ENCODE measurements around the gene UNC13A.
"Not testable (repeated sequence)": the region's sequence is repeated elsewhere in the genome, so short reads cannot be mapped to it uniquely, and the experiment has no call there.

UNC13A gene

DNA sequence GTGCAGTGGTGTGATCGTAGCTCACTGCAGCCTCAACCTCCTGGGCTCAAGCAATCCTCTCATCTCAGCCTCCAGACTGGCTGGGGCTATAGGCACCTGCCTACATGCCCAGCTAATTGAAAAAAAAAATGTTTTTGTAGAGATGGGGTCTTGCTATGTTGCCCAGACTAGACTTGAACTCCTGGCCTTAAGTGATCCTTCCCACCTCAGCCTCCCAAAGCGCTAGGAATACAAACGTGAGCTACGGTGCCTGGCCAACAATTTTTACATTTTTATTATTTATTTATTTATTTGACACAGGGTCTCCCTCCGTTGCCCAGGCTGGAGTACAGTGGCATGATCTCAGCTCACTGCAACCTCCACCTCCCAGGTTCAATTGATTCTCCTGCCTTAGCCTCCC is 117.9 kb downstream of the UNC13A start:
- not testable (repeated sequence) for DNase-seq (ENCODE audit: low read depth in 3 of 3)

DNA sequence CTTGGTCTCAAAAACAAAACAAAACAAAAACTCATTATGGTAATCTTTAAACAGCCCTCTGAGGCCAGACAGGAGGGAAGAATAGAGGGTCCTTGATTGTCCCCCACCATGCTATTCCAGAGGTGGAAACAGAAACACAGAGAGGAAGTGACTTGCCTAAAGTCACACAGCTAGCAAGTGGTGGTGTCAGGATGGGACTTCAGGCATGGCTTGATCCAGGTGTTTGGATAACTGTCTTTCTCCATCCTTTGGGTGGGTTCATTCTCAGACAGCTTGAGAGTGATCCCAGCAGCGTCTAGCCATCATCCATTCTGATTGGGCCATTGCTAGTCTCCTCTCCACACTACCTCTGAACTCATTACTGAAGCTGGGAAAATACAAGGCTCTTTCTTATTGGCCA is 120.2 kb downstream of the UNC13A start:
- no peak for DNase-seq (ENCODE audit: low read depth in 3 of 3)

GRCh38 chr19:17565611-17566010 is 122.5 kb downstream of the UNC13A start:
- no peak for DNase-seq (ENCODE audit: low read depth in 3 of 3)

DNA sequence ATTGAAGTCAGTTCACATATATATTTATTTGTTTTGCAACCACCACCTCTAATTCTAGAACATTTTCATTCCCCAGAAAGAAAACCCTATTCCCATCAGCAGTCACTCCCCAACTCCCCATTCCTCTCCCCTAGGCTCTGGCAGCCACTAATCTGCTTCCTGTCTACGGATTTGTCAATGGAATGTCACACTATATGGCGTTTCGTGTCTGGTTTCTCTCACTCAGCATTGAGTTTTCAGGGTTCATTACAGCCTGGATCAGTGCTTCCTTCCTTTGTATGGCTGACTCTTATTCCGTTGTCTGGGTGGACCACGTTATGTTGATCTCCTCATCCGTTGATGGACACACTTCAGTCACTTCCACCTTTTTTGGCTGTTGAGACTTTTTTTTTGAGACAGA is 123.4 kb downstream of the UNC13A start:
- DNase-seq (ENCODE audit: low read depth in 3 of 3): no peak

- DNase-seq (ENCODE audit: low read depth in 3 of 3): no peak
These were observed 125.6 kb downstream of the UNC13A start for GRCh38 chr19:17562561-17562960.

GRCh38 chr19:17562097-17562496 is 126.1 kb downstream of the UNC13A start:
- DNase-seq (ENCODE audit: low read depth in 3 of 3): no peak

DNA sequence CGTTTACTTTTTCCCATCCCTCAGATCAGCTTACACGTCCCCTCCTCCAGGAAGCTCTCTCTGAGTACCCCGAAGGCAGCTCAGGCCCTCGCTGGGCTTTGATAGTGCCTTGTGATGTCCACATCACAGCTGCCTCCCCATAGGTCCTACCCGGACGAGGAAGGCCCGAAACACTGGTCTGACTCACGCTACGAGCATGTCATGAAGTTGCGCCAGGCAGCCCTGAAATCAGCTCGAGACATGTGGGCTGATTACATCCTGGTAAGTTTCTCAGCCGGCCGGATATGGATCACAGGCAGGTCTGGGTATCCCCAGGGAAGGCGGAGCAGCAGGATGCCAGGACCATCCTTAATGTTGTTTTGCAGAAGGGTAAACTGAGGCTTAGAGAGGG is 128.0 kb downstream of the UNC13A start:
- no peak for DNase-seq (ENCODE audit: low read depth in 3 of 3)

DNA sequence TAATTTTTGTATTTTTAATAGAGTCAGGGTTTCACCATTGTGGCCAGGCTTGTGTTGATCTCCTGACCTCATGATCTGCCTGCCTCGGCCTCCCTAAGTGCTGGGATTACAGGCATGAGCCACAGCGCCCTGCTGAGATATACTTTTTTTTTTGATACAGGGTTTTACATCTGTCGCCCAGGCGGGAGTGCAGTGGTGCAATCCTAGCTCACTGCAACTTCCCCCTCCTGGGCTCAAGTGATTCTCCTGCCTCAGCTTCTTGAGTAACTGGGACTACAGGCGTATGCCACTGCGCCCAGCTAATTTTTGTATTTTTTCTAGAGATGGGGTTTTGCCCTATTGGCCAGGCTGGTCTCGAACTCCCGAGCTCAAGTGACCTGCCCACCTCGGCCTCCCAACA is 130.7 kb downstream of the UNC13A start:
- DNase-seq (ENCODE audit: low read depth in 3 of 3): no peak

GRCh38 chr19:17556995-17557394 is 131.2 kb downstream of the UNC13A start:
- DNase-seq (ENCODE audit: low read depth in 3 of 3): no peak

GRCh38 chr19:17555929-17556813 is 132.0 kb downstream of the UNC13A start:
- peak in 2 of 3 experiments; percentile 8 to 34 for DNase-seq (ENCODE audit: low read depth in 3 of 3)

DNA sequence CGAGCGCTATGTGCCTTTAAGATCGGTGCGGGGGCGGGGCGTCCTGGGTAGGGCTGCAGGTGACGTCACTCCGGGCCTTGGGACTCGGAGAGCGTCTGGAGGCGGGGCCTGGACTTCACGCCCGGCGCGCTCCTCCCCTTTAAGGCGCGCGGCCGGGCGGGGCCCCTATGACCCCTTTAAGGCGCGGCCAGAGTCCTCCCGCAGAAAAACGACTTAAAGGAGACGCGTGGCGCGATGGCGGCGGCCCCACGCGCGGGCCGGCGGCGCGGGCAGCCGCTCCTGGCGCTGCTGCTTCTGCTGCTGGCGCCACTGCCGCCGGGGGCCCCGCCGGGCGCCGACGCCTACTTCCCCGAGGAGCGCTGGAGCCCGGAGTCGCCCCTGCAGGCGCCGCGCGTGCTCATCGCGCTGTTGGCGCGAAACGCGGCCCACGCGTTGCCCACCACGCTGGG is 132.7 kb downstream of the UNC13A start, which contains the start of gene COLGALT1:
COLGALT1 (plus strand) TSS at position 170 of the 449 bp plus-strand sequence; CDS start at position 235, 65 bp downstream.
- DNase-seq (ENCODE audit: low read depth in 3 of 3): peak; percentile 98 to 100 (median 98)

DNA sequence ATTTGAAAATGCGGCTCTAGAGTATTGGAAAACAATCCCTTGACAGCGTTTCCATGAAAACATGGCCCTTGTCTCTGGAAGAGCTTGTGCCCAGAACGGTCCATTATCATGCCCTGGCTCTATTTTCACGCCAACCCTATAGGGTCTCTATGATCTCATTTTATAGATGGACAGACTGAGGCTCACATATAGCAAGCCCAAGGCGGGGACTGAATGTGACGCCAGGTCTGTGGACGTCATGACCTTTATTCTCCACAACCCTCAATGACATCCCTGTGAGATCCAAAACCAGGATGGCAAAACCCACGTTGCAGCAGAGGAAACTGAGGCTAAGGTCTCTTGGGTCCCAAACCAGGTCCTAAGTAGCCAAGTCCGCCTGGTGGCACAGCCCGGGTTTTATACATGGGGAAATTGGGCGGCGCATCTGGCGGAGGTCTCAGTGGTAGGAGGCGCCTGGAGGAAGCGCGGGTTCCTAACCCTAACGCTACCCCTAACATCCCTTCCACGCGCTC is 133.1 kb downstream of the UNC13A start:
- no peak for DNase-seq (ENCODE audit: low read depth in 3 of 3)

DNA sequence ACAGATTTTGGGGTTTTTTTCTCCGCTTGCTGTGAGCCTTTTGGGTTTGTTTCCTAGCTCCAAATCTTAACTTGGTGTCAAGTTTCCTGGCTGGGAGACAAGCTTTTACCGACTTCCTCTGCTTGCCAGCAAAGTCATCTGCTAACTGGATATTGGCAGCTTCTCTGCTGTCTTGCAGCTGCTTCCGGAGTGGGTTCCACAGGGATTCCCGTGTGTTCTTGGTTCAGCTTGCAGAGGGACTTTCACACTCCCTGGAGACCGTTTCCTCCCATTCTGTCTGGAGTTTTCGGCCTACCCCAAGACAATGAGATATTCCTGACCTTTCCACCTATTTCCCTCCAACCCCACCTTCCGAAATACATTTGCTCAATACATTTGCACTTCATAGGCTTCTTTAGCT is 134.9 kb downstream of the UNC13A start:
- DNase-seq (ENCODE audit: low read depth in 3 of 3): no peak

GRCh38 chr19:17552735-17553134 is 135.4 kb downstream of the UNC13A start:
- not testable (repeated sequence) for DNase-seq (ENCODE audit: low read depth in 3 of 3)
